ENCODE measurements around the gene DNAJC5. TPM values are rescaled to one million over a fixed set of nuclear protein-coding genes. Genes with fewer than 3 reads are reported as not detected.
"Not testable (repeated sequence)": the region's sequence is repeated elsewhere in the genome, so short reads cannot be mapped to it uniquely, and the experiment has no call there.

DNAJC5 gene
- total RNA-seq, 4 donors from 2014 or later, result 41.3 to 137 (median 113) TPM

- no peak for DNase-seq
- no peaks in the 10 kb centered on the region for H3K4me1 ChIP-seq
- TF ChIP-seq POLR2A (IDR thresholded peaks at IDR 0.05) (no peak), CTCF (IDR thresholded peaks at IDR 0.05) (no peak)
- H3K36me3 ChIP-seq, result peaks cover 0 to 60% (median 0%) of the 10 kb centered on the region in 3 donors
- no peak overlapping the region for H3K27ac ChIP-seq
- no peak overlapping the region for H3K4me3 ChIP-seq
- no peaks in the 10 kb centered on the region for H3K9me3 ChIP-seq
- no peaks in the 10 kb centered on the region for H3K27me3 ChIP-seq
Observed at GRCh38 chr20:63924241-63924640, 29.3 kb downstream of the DNAJC5 start.

GRCh38 chr20:63926298-63926697, 31.4 kb downstream of the DNAJC5 start:
- no peak overlapping the region for H3K27ac ChIP-seq
- no peaks in the 10 kb centered on the region for H3K4me1 ChIP-seq
- no peak for DNase-seq
- H3K4me3 ChIP-seq, result no peak overlapping the region
- H3K36me3 ChIP-seq, result peaks cover 0 to 65% (median 0%) of the 10 kb centered on the region in 3 donors
- TF ChIP-seq CTCF (IDR thresholded peaks at IDR 0.05) (no peak), POLR2A (IDR thresholded peaks at IDR 0.05) (no peak)
- no peaks in the 10 kb centered on the region for H3K9me3 ChIP-seq
- H3K27me3 ChIP-seq, result no peaks in the 10 kb centered on the region

GRCh38 chr20:63929071-63929470, 34.1 kb downstream of the DNAJC5 start:
- no peak overlapping the region for H3K27ac ChIP-seq
- no peaks in the 10 kb centered on the region for H3K4me1 ChIP-seq
- TF ChIP-seq POLR2A (IDR thresholded peaks at IDR 0.05) (no peak), CTCF (IDR thresholded peaks at IDR 0.05) (no peak)
- H3K4me3 ChIP-seq, result no peak overlapping the region
- peaks cover 0 to 81% (median 0%) of the 10 kb centered on the region in 3 donors for H3K36me3 ChIP-seq
- H3K9me3 ChIP-seq, result no peaks in the 10 kb centered on the region
- H3K27me3 ChIP-seq, result no peaks in the 10 kb centered on the region
- DNase-seq, result peak in 1 of 3 donors; percentile 40

GRCh38 chr20:63929473-63929883, 34.6 kb downstream of the DNAJC5 start:
- peak in 1 of 3 donors; percentile 24 for DNase-seq
- peaks cover 0 to 83% (median 0%) of the 10 kb centered on the region in 3 donors for H3K36me3 ChIP-seq
- H3K9me3 ChIP-seq, H3K27me3 ChIP-seq, H3K27ac ChIP-seq, H3K4me3 ChIP-seq, H3K4me1 ChIP-seq: not testable (repeated sequence)

GRCh38 chr20:63930971-63931553, 36.1 kb downstream of the DNAJC5 start:
- H3K4me3 ChIP-seq, result no peak overlapping the region
- no peak overlapping the region for H3K27ac ChIP-seq
- H3K9me3 ChIP-seq, result no peaks in the 10 kb centered on the region
- no peaks in the 10 kb centered on the region for H3K27me3 ChIP-seq
- TF ChIP-seq CTCF (IDR thresholded peaks at IDR 0.05), result no peak
- TF ChIP-seq POLR2A (IDR thresholded peaks at IDR 0.05), result no peak
- peaks cover 0 to 92% (median 0%) of the 10 kb centered on the region in 3 donors for H3K36me3 ChIP-seq
- peak in 1 of 3 donors; percentile 45 for DNase-seq
- H3K4me1 ChIP-seq, result no peaks in the 10 kb centered on the region

GRCh38 chr20:63931735-63932134, 36.8 kb downstream of the DNAJC5 start:
- DNase-seq, result no peak
- Histone ChIP-seq H3K27ac (no peak overlapping the region), H3K4me3 (no peak overlapping the region), H3K36me3 (peaks cover 0 to 94% (median 0%) of the 10 kb centered on the region in 3 donors), H3K27me3 (no peaks in the 10 kb centered on the region), H3K9me3 (no peaks in the 10 kb centered on the region), H3K4me1 (no peaks in the 10 kb centered on the region)
- TF ChIP-seq CTCF (IDR thresholded peaks at IDR 0.05) (no peak), POLR2A (IDR thresholded peaks at IDR 0.05) (no peak)
